Measurements from ENCODE around the gene HCK. TPM values are rescaled to one million over a fixed set of nuclear protein-coding genes. Genes with fewer than 3 reads are reported as not detected.

HCK gene
- total RNA-seq, 2 donors from 2014 or later, result 0.24 to 0.40 TPM

- no peak overlapping the region for H3K27ac Mint-ChIP-seq
- H3K27ac ChIP-seq (ENCODE audit: low read depth, low read length), result no peak overlapping the region
Measured at GRCh38 chr20:32006053-32006452, 46.0 kb upstream of the HCK start.

GRCh38 chr20:32006841-32007786 lies 44.9 kb upstream of the HCK start:
- Histone ChIP-seq H3K36me3 (ENCODE audit: control insufficient read depth, insufficient read depth, low read length) (no peaks in the 10 kb centered on the region), H3K4me3 (ENCODE audit: low read length) (no peak overlapping the region), H3K27me3 (ENCODE audit: control insufficient read depth, insufficient read depth, low read length, poor library complexity, severe bottlenecking) (no peaks in the 10 kb centered on the region), H3K9ac (ENCODE audit: extremely low read depth, low read length, poor library complexity, severe bottlenecking) (no peak overlapping the region), H3K4me1 (ENCODE audit: control insufficient read depth, insufficient read depth, low read length) (peaks cover 7% of the 10 kb centered on the region), H3K9me3 (ENCODE audit: control insufficient read depth, low read length) (no peaks in the 10 kb centered on the region), H3K27ac (ENCODE audit: low read depth, low read length) (no peak overlapping the region)
- no peaks in the 10 kb centered on the region for H3K9me3 Mint-ChIP-seq
- peak; percentile 56 for DNase-seq
- H3K27ac Mint-ChIP-seq, result peak overlapping the region; percentile 6
- H3K4me1 Mint-ChIP-seq, result peaks cover 29% of the 10 kb centered on the region
- WGBS, 2 experiments (ENCODE audit: insufficient coverage in 1 of 2, insufficient read length in 1 of 2), result 51 to 56% methylated on average over 7 to 8 of the region's 8 CpGs
- TF ChIP-seq CTCF (conservative IDR thresholded peaks at IDR 0.05), result no peak
- H3K36me3 Mint-ChIP-seq (ENCODE audit: low read depth), result no peaks in the 10 kb centered on the region
- no peak overlapping the region for H3K4me3 Mint-ChIP-seq
- peaks cover 8% of the 10 kb centered on the region for H3K27me3 Mint-ChIP-seq (ENCODE audit: insufficient read depth)

More at GRCh38 chr20:32006053-32006452, 46.0 kb upstream of the HCK start:
- H3K9ac ChIP-seq (ENCODE audit: extremely low read depth, low read length, poor library complexity, severe bottlenecking), result no peak overlapping the region
- TF ChIP-seq CTCF (conservative IDR thresholded peaks at IDR 0.05), result no peak
- Mint-ChIP-seq H3K27me3 (ENCODE audit: insufficient read depth) (peaks cover 7% of the 10 kb centered on the region), H3K4me3 (no peak overlapping the region), H3K36me3 (ENCODE audit: low read depth) (no peaks in the 10 kb centered on the region), H3K9me3 (no peaks in the 10 kb centered on the region), H3K4me1 (peaks cover 29% of the 10 kb centered on the region)
- H3K4me1 ChIP-seq (ENCODE audit: control insufficient read depth, insufficient read depth, low read length), result peaks cover 7% of the 10 kb centered on the region
- DNase-seq, result no peak
- WGBS, 2 experiments (ENCODE audit: insufficient coverage in 1 of 2, insufficient read length in 1 of 2), result 96 to 97% methylated on average over 4 to 5 of the region's 5 CpGs
- no peaks in the 10 kb centered on the region for H3K27me3 ChIP-seq (ENCODE audit: control insufficient read depth, insufficient read depth, low read length, poor library complexity, severe bottlenecking)
- no peak overlapping the region for H3K4me3 ChIP-seq (ENCODE audit: low read length)
- no peaks in the 10 kb centered on the region for H3K36me3 ChIP-seq (ENCODE audit: control insufficient read depth, insufficient read depth, low read length)
- no peaks in the 10 kb centered on the region for H3K9me3 ChIP-seq (ENCODE audit: control insufficient read depth, low read length)

GRCh38 chr20:32007787-32008616 lies 44.0 kb upstream of the HCK start:
- Histone ChIP-seq H3K9me3 (ENCODE audit: control insufficient read depth, low read length) (no peaks in the 10 kb centered on the region), H3K4me1 (ENCODE audit: control insufficient read depth, insufficient read depth, low read length) (peaks cover 7% of the 10 kb centered on the region), H3K4me3 (ENCODE audit: low read length) (no peak overlapping the region), H3K36me3 (ENCODE audit: control insufficient read depth, insufficient read depth, low read length) (no peaks in the 10 kb centered on the region), H3K9ac (ENCODE audit: extremely low read depth, low read length, poor library complexity, severe bottlenecking) (no peak overlapping the region), H3K27ac (ENCODE audit: low read depth, low read length) (no peak overlapping the region), H3K27me3 (ENCODE audit: control insufficient read depth, insufficient read depth, low read length, poor library complexity, severe bottlenecking) (no peaks in the 10 kb centered on the region)
- H3K27ac Mint-ChIP-seq, result peak overlapping the region; percentile 6
- peaks cover 29% of the 10 kb centered on the region for H3K4me1 Mint-ChIP-seq
- no peaks in the 10 kb centered on the region for H3K9me3 Mint-ChIP-seq
- no peak overlapping the region for H3K4me3 Mint-ChIP-seq
- no peak for TF ChIP-seq CTCF (conservative IDR thresholded peaks at IDR 0.05)
- DNase-seq, result peak; percentile 84
- no peaks in the 10 kb centered on the region for H3K36me3 Mint-ChIP-seq (ENCODE audit: low read depth)
- 68 to 79% methylated on average over 8 to 10 of the region's 10 CpGs for WGBS, 2 experiments (ENCODE audit: insufficient coverage in 1 of 2, insufficient read length in 1 of 2)
- H3K27me3 Mint-ChIP-seq (ENCODE audit: insufficient read depth), result peaks cover 4% of the 10 kb centered on the region
